Kidney (tissue), 14 donors: Measurements from ENCODE around the gene RGSL1. TPM values are rescaled to one million over a fixed set of nuclear protein-coding genes. Genes with fewer than 3 reads are reported as not detected.

Experiments
- DNase-seq, 5 donors: peaks; one replicate each; pipeline ENCODE4 v3.0.0-alpha.2; 2013 to 2020
- FAIRE-seq: peaks from 2 replicates; lab custom pipeline; 2012; peaks lifted over from hg19 to GRCh38; lab: Jason Lieb, UNC
- H3K27ac ChIP-seq, 2 donors: one replicate each; pipeline ENCODE4 v1.7.0; 2013; ENCODE audit warnings: low read depth in 2 of 2, low read length in 2 of 2, inconsistent platforms in 1 of 2
- H3K27me3 ChIP-seq: one replicate; pipeline ENCODE4 v1.7.1; 2013; ENCODE audit warnings: low read length, inconsistent platforms; ENCODE audit not compliant: control insufficient read depth, insufficient read depth
- H3K36me3 ChIP-seq, 3 donors: one replicate each; pipeline versions ENCODE4 v1.7.0 to v1.7.1; 2013; ENCODE audit warnings: low read length in 3 of 3, control low read depth in 1 of 3, inconsistent platforms in 1 of 3; ENCODE audit not compliant: insufficient read depth in 3 of 3, control insufficient read depth in 2 of 3
- H3K4me1 ChIP-seq, 3 donors: one replicate each; pipeline versions ENCODE4 v1.7.0 to v1.7.1; 2013; ENCODE audit warnings: low read length in 3 of 3, inconsistent platforms in 1 of 3, low read depth in 1 of 3; ENCODE audit not compliant: control insufficient read depth in 2 of 3, insufficient read depth in 2 of 3
- H3K4me3 ChIP-seq, 3 donors: one replicate each; pipeline versions ENCODE4 v1.7.0 to v1.8.1; 2013; ENCODE audit warnings: low read length in 3 of 3, control low read depth in 1 of 3, inconsistent platforms in 1 of 3
- H3K9ac ChIP-seq, 3 donors: one replicate each; pipeline versions ENCODE4 v1.7.0 to v1.7.1; 2013; ENCODE audit warnings: low read length in 3 of 3, control low read depth in 1 of 3, inconsistent platforms in 1 of 3
- H3K9me3 ChIP-seq, 3 donors: one replicate each; pipeline versions ENCODE4 v1.7.0 to v1.7.1; 2013; ENCODE audit warnings: low read length in 3 of 3, control low read depth in 1 of 3, inconsistent platforms in 1 of 3; ENCODE audit not compliant: control insufficient read depth in 2 of 3, insufficient read depth in 1 of 3
- intact Hi-C: fragments of 100-400 bp; cut with DNase I; formaldehyde crosslinking; loops from one replicate; pipeline ENCODE4 v1.11.1; 2022
- polyA plus RNA-seq: library from polyadenylated mRNA; stranded (reverse); fragments of 350-450 nt; fragmentation: Illumina TruSeq; extraction: RNeasy Lipid Tissue Mini Kit (QIAGEN cat#74804); gene quantifications from one replicate; pipeline ENCODE4 v1.2.3, GENCODE V29; 2014; ENCODE audit warnings: low read depth, low replicate concordance; ENCODE audit not compliant: insufficient read depth
- total RNA-seq: library from RNA; stranded (reverse); fragmentation: NEBNext Ultra II Directional; extraction: Animal tissue kit (Norgen Biotek cat#: 25700); gene quantifications from one replicate; pipeline ENCODE4 v1.2.1, GENCODE V29; 2021
- TF ChIP-seq, protein P1 (sequence below): IDR thresholded peaks from 3 replicates; pipeline ENCODE4 v1.5.1; 2012; ENCODE audit warnings: mild to moderate bottlenecking, moderate library complexity, borderline replicate concordance; ENCODE audit not compliant: insufficient read depth; ENCODE audit errors: extremely low read depth
- donor health status: control.
- donor health status: control.
- donor health status: control.
- donor health status: control.
- donor health status: control.
- donor health status: DM: yes; HTN: yes; CAD: no.
- donor health status: Normal renal cell carcinoma (clear cell type).

Gene RGSL1
- total and polyA plus RNA-seq, 2 donors from 2014 or later: not detected

DNA sequence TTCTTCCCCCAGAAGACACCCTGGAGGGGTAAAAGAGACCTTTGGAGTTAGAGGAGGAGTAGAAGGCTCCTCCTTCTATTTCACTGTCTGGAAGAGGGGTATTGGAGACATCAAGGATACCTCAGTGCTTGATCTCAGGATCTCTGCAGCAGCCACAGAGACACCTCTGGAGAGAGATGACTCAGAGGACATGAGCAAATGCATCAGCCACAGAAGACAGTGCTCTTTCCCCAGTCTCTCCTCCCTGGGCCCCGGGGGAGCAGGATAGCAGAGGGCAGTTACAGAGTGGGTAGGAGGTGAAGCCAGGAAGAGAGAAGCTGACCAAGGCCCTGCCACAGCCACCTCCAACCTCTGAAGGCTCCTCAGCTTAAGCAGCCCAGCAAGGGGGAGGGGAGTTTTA, 34.2 kb upstream of the RGSL1 start:
- no peak overlapping the region for H3K27ac ChIP-seq
- no peaks in the 10 kb centered on the region for H3K27me3 ChIP-seq
- no peaks in the 10 kb centered on the region for H3K9me3 ChIP-seq
- no peaks in the 10 kb centered on the region for H3K36me3 ChIP-seq
- FAIRE-seq (no peak), DNase-seq (no peak)
- H3K4me3 ChIP-seq: no peak overlapping the region
- no peaks in the 10 kb centered on the region for H3K4me1 ChIP-seq
- TF ChIP-seq, protein P1, sequence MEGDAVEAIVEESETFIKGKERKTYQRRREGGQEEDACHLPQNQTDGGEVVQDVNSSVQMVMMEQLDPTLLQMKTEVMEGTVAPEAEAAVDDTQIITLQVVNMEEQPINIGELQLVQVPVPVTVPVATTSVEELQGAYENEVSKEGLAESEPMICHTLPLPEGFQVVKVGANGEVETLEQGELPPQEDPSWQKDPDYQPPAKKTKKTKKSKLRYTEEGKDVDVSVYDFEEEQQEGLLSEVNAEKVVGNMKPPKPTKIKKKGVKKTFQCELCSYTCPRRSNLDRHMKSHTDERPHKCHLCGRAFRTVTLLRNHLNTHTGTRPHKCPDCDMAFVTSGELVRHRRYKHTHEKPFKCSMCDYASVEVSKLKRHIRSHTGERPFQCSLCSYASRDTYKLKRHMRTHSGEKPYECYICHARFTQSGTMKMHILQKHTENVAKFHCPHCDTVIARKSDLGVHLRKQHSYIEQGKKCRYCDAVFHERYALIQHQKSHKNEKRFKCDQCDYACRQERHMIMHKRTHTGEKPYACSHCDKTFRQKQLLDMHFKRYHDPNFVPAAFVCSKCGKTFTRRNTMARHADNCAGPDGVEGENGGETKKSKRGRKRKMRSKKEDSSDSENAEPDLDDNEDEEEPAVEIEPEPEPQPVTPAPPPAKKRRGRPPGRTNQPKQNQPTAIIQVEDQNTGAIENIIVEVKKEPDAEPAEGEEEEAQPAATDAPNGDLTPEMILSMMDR: no peak
- intact Hi-C loops: no loop called here
- no peak overlapping the region for H3K9ac ChIP-seq

DNA sequence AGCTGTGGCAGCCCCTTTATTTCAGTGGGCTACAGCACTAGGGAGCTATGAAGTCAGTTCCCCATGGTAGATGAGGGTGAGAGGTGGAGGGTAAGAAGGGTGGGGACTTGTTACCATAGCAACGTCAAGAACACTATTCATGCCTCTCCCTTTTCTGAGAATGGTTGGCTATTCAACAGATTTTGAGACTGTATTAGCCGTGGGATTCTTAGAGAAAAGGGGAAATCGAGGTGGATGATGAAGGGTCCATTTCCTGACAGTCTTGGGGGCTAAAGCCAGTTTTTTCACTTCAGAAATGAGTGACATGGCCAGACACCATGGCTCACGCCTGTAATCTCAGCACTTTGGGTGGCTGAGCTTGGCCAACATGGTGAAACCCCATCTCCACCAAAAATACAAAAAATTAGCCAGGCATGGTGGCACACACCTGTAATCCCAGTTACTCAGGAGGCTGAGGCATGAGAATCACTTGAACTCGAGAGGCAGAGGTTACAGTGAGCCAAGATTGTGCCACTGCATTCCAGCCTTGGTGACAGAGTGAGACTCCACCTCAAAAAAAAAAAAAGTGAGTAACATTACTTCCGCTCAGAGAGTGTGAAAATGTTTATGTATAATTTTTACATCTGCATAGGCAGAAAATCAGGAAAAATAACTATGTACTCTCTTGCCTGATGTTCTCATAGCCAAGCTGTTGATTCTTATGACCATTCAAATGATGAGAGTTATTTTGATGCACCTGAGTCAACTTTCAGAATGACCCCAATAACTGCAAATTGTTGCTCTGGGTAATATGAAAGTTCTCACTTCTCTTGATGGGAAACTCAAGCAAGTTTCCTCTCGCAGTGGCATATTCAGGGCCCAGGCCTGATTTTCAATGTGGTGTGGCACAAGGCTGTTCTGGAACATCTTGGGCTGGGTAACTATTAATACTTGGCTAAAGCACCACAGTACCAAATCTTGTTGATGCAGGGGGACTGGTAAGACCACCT, 23.2 kb upstream of the RGSL1 start:
- TF ChIP-seq, protein P1: no peak
- intact Hi-C loops: no loop called here
- Histone ChIP-seq H3K36me3 (no peaks in the 10 kb centered on the region), H3K9me3 (no peaks in the 10 kb centered on the region), H3K27ac (no peak overlapping the region), H3K4me3 (no peak overlapping the region), H3K4me1 (no peaks in the 10 kb centered on the region), H3K9ac (no peak overlapping the region), H3K27me3 (no peaks in the 10 kb centered on the region)
- no peak for DNase-seq
- FAIRE-seq: no peak

DNA sequence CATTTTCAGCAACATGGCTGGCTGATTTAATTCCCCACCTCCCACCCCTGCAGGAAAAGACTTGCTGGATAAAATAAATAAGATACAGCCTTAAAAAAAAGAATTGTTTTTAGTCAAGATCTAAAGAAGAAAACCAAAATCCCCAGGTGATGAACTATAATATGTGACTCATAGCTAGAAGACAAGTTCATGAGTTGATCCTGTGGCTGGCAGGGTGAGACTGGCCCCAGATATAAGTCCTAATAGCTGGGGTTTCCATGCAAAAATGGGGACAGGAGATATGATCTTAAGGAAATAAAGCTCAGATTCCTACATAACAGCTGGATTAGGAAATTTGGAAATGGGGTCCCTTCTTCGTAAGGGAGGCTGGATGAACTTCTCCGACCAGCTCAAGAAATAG, 21.9 kb upstream of the RGSL1 start:
- TF ChIP-seq, protein P1: no peak
- Histone ChIP-seq H3K27me3 (no peaks in the 10 kb centered on the region), H3K4me1 (no peaks in the 10 kb centered on the region), H3K27ac (no peak overlapping the region), H3K36me3 (no peaks in the 10 kb centered on the region), H3K9me3 (no peaks in the 10 kb centered on the region), H3K4me3 (no peak overlapping the region), H3K9ac (no peak overlapping the region)
- FAIRE-seq: no peak
- DNase-seq: no peak
- intact Hi-C loops: no loop called here
